Esophagus squamous epithelium (tissue), 5 donors: ENCODE results near the gene CPNE1. TPM values are rescaled to one million over a fixed set of nuclear protein-coding genes. Genes with fewer than 3 reads are reported as not detected.

ENCODE experiments used
- DNase-seq: peaks from one replicate; lab custom pipeline; 2025; lab: John Stamatoyannopoulos, UW
- H3K27ac ChIP-seq, 4 donors: fragments of 200-600 bp; sonication (generic); one replicate each; pipeline ENCODE4 v1.5.1; 2016 to 2019; ENCODE audit warnings: mild to moderate bottlenecking in 1 of 4
- H3K27me3 ChIP-seq, 4 donors: fragments of 200-600 bp; sonication (generic); 1 replicate in 3 of 4; 2 replicates in 1 of 4; pipeline versions ENCODE4 v1.5.1 to v1.6.0; 2017 to 2021; ENCODE audit warnings: antibody characterized with exemption in 1 of 4
- H3K36me3 ChIP-seq, 3 donors: fragments of 200-600 bp; sonication (generic); one replicate each; pipeline ENCODE4 v1.5.1; 2016 to 2019
- H3K4me1 ChIP-seq, 3 donors: fragments of 200-600 bp; sonication (generic); one replicate each; pipeline ENCODE4 v1.5.1; 2017 to 2019
- H3K4me3 ChIP-seq, 4 donors: fragments of 200-600 bp; sonication (generic); 1 replicate in 3 of 4; 2 replicates in 1 of 4; pipeline ENCODE4 v1.5.1; 2016 to 2019; ENCODE audit warnings: mild to moderate bottlenecking in 2 of 4, moderate library complexity in 1 of 4
- H3K9me3 ChIP-seq, 3 donors: fragments of 200-600 bp; sonication (generic); one replicate each; pipeline ENCODE4 v1.5.1; 2016 to 2019
- CTCF ChIP-seq, 6 experiments: fragments of 450-650 bp in 4 of 6; fragments of 200-600 bp in 2 of 6; sonication (generic) in 2 of 6; IDR thresholded peaks; one replicate each; pipeline ENCODE4 v1.5.1; 2016 to 2019; ENCODE audit warnings: antibody characterized with exemption in 6 of 6, mild to moderate bottlenecking in 4 of 6, moderate library complexity in 4 of 6
- POLR2A ChIP-seq, 4 donors: fragments of 450-650 bp; IDR thresholded peaks; one replicate each; pipeline ENCODE4 v1.6.1; 2017; ENCODE audit warnings: antibody characterized with exemption in 4 of 4, mild to moderate bottlenecking in 4 of 4, moderate library complexity in 3 of 4
- WGBS, 2 donors: methylation state at CpG; one replicate each; pipeline ENCODE4 v1.1.5; 2018; 5-methylcytosine and 5-hydroxymethylcytosine counted together
- intact Hi-C: fragments of 100-400 bp; cut with DNase I; formaldehyde crosslinking; loops from one replicate; pipeline ENCODE4 v1.15.0; 2022
- total RNA-seq, 4 donors: library from RNA; depleted of rRNA; stranded (reverse); fragments of >200 nt; gene quantifications; one replicate each; pipeline ENCODE4 v1.1.0, GENCODE V29; 2016
- donor health status: DM: yes; HTN: yes; CAD: no.

CPNE1 gene
- total RNA-seq, 4 donors from 2014 or later = 47.3 to 98.2 (median 75.9) TPM

DNA sequence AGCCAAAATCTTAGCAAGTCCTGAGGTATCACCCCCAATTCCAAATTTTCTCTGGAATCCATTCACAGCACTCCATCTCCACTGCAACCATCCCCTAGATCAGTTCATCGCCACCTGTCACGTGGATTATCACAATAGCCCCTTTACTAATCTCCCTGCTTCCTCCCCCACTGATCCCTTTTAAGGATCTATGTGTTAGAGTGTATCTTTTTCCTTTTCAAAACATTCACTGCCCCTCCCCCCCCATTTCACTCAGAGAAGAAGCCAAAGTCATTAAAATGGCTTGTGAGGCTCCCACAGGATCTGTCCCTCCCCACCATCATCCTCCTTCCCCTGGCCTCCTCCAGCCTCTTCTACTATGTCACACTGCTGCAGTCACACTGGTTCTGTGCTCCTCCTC is 67.5 kb downstream of the CPNE1 start:
- Histone ChIP-seq H3K27ac (no peak overlapping the region), H3K4me3 (no peak overlapping the region), H3K36me3 (no peaks in the 10 kb centered on the region), H3K4me1 (peaks cover 15 to 32% (median 17%) of the 10 kb centered on the region in 3 donors), H3K9me3 (no peaks in the 10 kb centered on the region), H3K27me3 (peaks cover 0 to 61% (median 3%) of the 10 kb centered on the region in 4 donors)
- intact Hi-C loops = no loop called here
- DNase-seq = no peak
- 86 to 89% methylated on average over 2 of the region's 2 CpGs for WGBS, 2 donors
- TF ChIP-seq CTCF (IDR thresholded peaks at IDR 0.05) = no peak
- no peak for TF ChIP-seq POLR2A (IDR thresholded peaks at IDR 0.05)

GRCh38 chr20:35595901-35596300 is 68.8 kb downstream of the CPNE1 start:
- WGBS, 2 donors = 33 to 79% methylated on average over 6 to 7 of the region's 7 CpGs
- intact Hi-C loops = no loop called here
- Histone ChIP-seq H3K4me3 (no peak overlapping the region), H3K36me3 (no peaks in the 10 kb centered on the region), H3K27ac (no peak overlapping the region), H3K9me3 (no peaks in the 10 kb centered on the region), H3K4me1 (peaks cover 5 to 20% (median 5%) of the 10 kb centered on the region in 3 donors), H3K27me3 (peaks cover 0 to 48% (median 2%) of the 10 kb centered on the region in 4 donors)
- no peak for TF ChIP-seq CTCF (IDR thresholded peaks at IDR 0.05)
- TF ChIP-seq POLR2A (IDR thresholded peaks at IDR 0.05) = no peak
- no peak for DNase-seq

- H3K27ac ChIP-seq = no peak overlapping the region
- TF ChIP-seq CTCF (IDR thresholded peaks at IDR 0.05) (no peak), POLR2A (IDR thresholded peaks at IDR 0.05) (no peak)
- H3K4me1 ChIP-seq = peaks cover under 1 to 15% (median under 1%) of the 10 kb centered on the region in 3 donors
- 77 to 92% methylated on average over 8 to 10 of the region's 17 CpGs for WGBS, 2 donors
- no peak overlapping the region for H3K4me3 ChIP-seq
- peaks cover 0 to 43% (median under 1%) of the 10 kb centered on the region in 4 donors for H3K27me3 ChIP-seq
- H3K36me3 ChIP-seq = no peaks in the 10 kb centered on the region
- no peak for DNase-seq
- intact Hi-C loops = no loop called here
- no peaks in the 10 kb centered on the region for H3K9me3 ChIP-seq
Measured at GRCh38 chr20:35595456-35595855, 69.2 kb downstream of the CPNE1 start.

- intact Hi-C loops = no loop called here
- WGBS, 2 donors = 21 to 39% methylated on average over 2 of the region's 2 CpGs
Measured at GRCh38 chr20:35592339-35592974, 72.2 kb downstream of the CPNE1 start.

More at GRCh38 chr20:35592339-35592974, 72.2 kb downstream of the CPNE1 start:
- DNase-seq = no peak
- Histone ChIP-seq H3K27me3 (peaks cover 0 to 13% (median 0%) of the 10 kb centered on the region in 4 donors), H3K27ac (no peak overlapping the region), H3K4me3 (no peak overlapping the region), H3K36me3 (no peaks in the 10 kb centered on the region), H3K9me3 (no peaks in the 10 kb centered on the region), H3K4me1 (peaks cover 0 to 13% (median 0%) of the 10 kb centered on the region in 3 donors)
- no peak for TF ChIP-seq CTCF (IDR thresholded peaks at IDR 0.05)
- no peak for TF ChIP-seq POLR2A (IDR thresholded peaks at IDR 0.05)
